Smooth muscle cell (in vitro differentiated cells): ENCODE measurements around the gene TACC3. TPM values are rescaled to one million over a fixed set of nuclear protein-coding genes. Genes with fewer than 3 reads are reported as not detected.

Source experiments
- DNase-seq: peaks from one replicate; lab custom pipeline; 2025; ENCODE audit not compliant: unreplicated experiment; lab: John Stamatoyannopoulos, UW
- H2AFZ ChIP-seq: fragments of 200-600 bp; sonication (generic); 2 replicates; pipeline ENCODE4 v1.6.0; 2016; ENCODE audit warnings: antibody characterized with exemption, low read depth, mild to moderate bottlenecking
- H3F3A ChIP-seq: fragments of 200-600 bp; sonication (generic); 2 replicates; pipeline ENCODE4 v1.6.0; 2017; ENCODE audit warnings: antibody characterized with exemption, low read depth
- H3K27ac ChIP-seq: fragments of 200-600 bp; sonication (generic); 2 replicates; pipeline ENCODE4 v1.5.1; 2016; ENCODE audit warnings: low read depth, mild to moderate bottlenecking
- H3K27me3 ChIP-seq: fragments of 200-600 bp; sonication (generic); 2 replicates; pipeline ENCODE4 v1.6.1; 2016; ENCODE audit warnings: low read depth, mild to moderate bottlenecking
- H3K36me3 ChIP-seq: fragments of 200-600 bp; sonication (generic); 2 replicates; pipeline ENCODE4 v1.5.1; 2016; ENCODE audit warnings: low read depth
- H3K4me1 ChIP-seq: fragments of 200-600 bp; sonication (generic); 2 replicates; pipeline ENCODE4 v1.5.1; 2016; ENCODE audit warnings: low read depth
- H3K4me2 ChIP-seq: fragments of 200-600 bp; sonication (generic); 2 replicates; pipeline ENCODE4 v1.6.0; 2016; ENCODE audit warnings: mild to moderate bottlenecking
- H3K4me3 ChIP-seq: fragments of 200-600 bp; sonication (generic); 2 replicates; pipeline ENCODE4 v1.5.1; 2016; ENCODE audit warnings: mild to moderate bottlenecking
- H3K79me2 ChIP-seq: fragments of 200-600 bp; sonication (generic); 2 replicates; pipeline ENCODE4 v1.6.0; 2016; ENCODE audit warnings: low read depth, mild to moderate bottlenecking
- H3K9ac ChIP-seq: fragments of 200-600 bp; sonication (generic); 2 replicates; pipeline ENCODE4 v1.6.0; 2016; ENCODE audit warnings: low read depth
- H3K9me3 ChIP-seq: fragments of 200-600 bp; sonication (generic); replicated peaks from 2 replicates; pipeline ENCODE4 v1.5.1; 2016; ENCODE audit warnings: low read depth
- H4K20me1 ChIP-seq: fragments of 200-600 bp; sonication (generic); 2 replicates; pipeline ENCODE4 v1.6.0; 2016; ENCODE audit warnings: low read depth
- WGBS: methylation state at CpG from one replicate; pipeline ENCODE4 v1.1.7; 2016; ENCODE audit warnings: low lambda C conversion rate; 5-methylcytosine and 5-hydroxymethylcytosine counted together
- polyA plus RNA-seq: library from polyadenylated mRNA; unstranded; fragments of >200 nt; fragmentation: Nextera tagmentation; extraction: Ambion mirVana; gene quantifications from 2 replicates; pipeline ENCODE4 v1.2.1, GENCODE V29; 2016
- total RNA-seq: library from RNA; depleted of rRNA; stranded (reverse); fragments of >200 nt; gene quantifications from 2 replicates; pipeline ENCODE4 v1.2.3, GENCODE V29; 2014
- TF ChIP-seq, protein P1 (sequence below): fragments of 200-600 bp; sonication (generic); IDR thresholded peaks from 2 replicates; pipeline ENCODE4 v1.5.1; 2017; ENCODE audit warnings: borderline replicate concordance, mild to moderate bottlenecking, antibody characterized with exemption; ENCODE audit not compliant: insufficient read depth, poor library complexity, severe bottlenecking

Gene TACC3
- total and polyA plus RNA-seq, 2 experiments from 2014 or later: 12.5 to 19.4 TPM

DNA sequence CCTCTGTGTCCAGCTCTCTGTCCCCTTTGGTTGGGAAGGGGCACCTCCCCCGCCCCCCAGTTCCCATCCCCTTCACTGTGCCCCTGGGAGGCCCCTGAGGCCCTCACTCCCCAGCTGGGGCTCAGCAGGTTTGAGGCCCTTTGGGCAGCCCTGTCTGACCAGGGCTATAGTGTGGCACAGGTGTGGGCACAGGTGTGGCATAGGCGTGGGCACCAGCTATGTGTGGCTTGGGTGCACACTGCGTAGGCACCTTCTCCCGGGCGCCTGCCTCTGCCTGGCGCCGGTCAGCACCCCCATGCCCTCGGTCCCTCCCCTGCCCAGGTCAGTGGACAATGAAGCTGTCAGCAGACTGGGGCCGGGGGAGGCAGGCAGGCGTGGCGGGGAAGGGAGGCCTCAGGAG is 64.3 kb downstream of the TACC3 start:
- Histone ChIP-seq H3K36me3 (no peaks in the 10 kb centered on the region), H3K9me3 (no peaks in the 10 kb centered on the region)
- DNase-seq: no peak

DNA sequence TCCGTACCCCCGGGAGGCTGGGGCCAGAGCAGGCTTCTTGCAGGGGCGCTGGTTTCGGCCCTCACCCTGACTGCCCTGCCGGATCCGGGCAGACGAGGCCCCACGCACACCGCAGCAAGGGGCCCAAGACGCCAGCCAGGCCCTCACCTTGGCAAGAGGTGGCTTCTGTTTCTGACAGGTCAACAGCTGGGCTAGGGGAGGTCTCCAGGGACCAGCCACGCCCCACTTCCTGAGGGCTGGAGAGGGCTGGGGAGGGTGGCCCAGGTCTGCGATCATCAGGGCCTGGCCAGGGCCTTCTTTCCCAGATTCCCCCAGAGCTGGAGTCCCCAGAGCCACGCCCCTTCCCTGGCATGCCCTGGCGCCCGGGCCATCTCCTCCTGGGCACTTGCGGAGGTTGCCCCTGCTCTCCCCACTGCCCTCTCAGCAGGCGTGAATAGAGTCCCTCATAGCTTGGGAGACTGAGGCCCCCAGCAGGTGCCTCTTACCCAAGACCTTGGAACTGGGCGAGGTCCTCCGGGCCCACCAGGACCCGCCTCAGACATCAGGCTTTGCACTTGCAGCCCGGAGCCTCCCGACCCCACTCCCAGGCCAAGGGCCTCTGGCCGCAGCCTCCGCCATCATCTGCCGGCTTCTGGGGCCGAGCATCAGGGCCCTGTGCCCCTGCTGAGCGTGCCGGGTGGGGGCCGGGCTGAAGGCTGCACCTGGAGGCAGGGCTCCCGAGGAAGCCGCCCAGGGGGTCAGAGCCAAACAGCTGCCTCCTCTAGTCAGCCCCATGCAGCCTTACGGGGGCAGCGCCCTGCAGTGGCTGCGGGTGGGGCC is 65.4 kb downstream of the TACC3 start:
- Histone ChIP-seq H3K36me3 (no peaks in the 10 kb centered on the region), H3K27me3 (no peaks in the 10 kb centered on the region), H3F3A (no peaks in the 10 kb centered on the region), H3K79me2 (no peaks in the 10 kb centered on the region), H3K4me3 (no peak overlapping the region), H3K4me1 (peaks cover 4% of the 10 kb centered on the region), H3K27ac (no peak overlapping the region), H2AFZ (no peak overlapping the region), H3K9ac (no peak overlapping the region), H4K20me1 (no peaks in the 10 kb centered on the region), H3K4me2 (no peak overlapping the region), H3K9me3 (no peaks in the 10 kb centered on the region)
- TF ChIP-seq, protein P1, sequence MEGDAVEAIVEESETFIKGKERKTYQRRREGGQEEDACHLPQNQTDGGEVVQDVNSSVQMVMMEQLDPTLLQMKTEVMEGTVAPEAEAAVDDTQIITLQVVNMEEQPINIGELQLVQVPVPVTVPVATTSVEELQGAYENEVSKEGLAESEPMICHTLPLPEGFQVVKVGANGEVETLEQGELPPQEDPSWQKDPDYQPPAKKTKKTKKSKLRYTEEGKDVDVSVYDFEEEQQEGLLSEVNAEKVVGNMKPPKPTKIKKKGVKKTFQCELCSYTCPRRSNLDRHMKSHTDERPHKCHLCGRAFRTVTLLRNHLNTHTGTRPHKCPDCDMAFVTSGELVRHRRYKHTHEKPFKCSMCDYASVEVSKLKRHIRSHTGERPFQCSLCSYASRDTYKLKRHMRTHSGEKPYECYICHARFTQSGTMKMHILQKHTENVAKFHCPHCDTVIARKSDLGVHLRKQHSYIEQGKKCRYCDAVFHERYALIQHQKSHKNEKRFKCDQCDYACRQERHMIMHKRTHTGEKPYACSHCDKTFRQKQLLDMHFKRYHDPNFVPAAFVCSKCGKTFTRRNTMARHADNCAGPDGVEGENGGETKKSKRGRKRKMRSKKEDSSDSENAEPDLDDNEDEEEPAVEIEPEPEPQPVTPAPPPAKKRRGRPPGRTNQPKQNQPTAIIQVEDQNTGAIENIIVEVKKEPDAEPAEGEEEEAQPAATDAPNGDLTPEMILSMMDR: no peak
- WGBS: 93% methylated on average over 27 of the region's 34 CpGs
- no peak for DNase-seq

More for the DNA sequence above, 64.3 kb downstream of the TACC3 start:
- Histone ChIP-seq H3K27ac (no peak overlapping the region), H3K4me3 (no peak overlapping the region), H3K79me2 (no peaks in the 10 kb centered on the region), H3K4me1 (peaks cover 4% of the 10 kb centered on the region), H2AFZ (peak overlapping the region; percentile 49), H3K9ac (no peak overlapping the region), H3K4me2 (no peak overlapping the region), H3F3A (no peaks in the 10 kb centered on the region), H4K20me1 (no peaks in the 10 kb centered on the region), H3K27me3 (no peaks in the 10 kb centered on the region)
- 87% methylated on average over 11 of the region's 11 CpGs for WGBS
- TF ChIP-seq, protein P1: no peak

DNA sequence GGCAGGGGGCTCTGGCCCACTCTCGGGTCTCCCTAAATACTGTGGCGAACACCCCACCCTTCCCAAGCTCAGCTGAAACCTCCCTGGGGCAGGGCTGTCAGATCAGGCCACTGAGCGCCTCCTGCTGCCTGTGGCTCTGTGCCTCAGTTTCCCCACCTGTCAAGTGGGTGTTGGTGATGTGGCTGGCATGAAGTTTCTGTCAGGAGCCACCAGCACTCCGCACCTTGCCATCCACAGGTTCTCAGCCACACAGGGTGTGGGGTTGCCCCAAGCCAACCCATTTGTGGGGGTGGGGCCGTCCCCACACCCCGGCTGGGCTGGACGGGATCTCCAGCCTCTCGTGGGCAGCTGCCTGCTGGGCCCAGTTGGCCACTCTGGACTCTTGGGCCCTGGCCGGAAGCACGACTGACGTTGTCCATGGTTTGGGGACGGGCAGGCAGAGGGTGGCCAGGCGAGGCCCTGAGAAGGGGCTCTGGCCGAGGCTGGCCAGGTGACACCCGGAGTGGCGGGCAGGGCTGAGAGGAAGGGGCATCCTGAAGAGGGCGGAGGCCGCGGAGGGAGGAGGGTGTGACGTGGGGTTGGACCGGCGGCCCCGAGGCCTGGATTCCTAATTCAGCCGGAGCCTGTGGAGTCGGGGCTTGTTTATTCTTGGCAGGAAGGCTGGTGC is 66.2 kb downstream of the TACC3 start:
- TF ChIP-seq, protein P1: no peak
- 67% methylated on average over 25 of the region's 25 CpGs for WGBS
- Histone ChIP-seq H3K79me2 (no peaks in the 10 kb centered on the region), H3F3A (no peaks in the 10 kb centered on the region), H3K9ac (no peak overlapping the region), H3K36me3 (no peaks in the 10 kb centered on the region), H3K4me2 (no peak overlapping the region), H3K27ac (no peak overlapping the region), H3K9me3 (no peaks in the 10 kb centered on the region), H4K20me1 (no peaks in the 10 kb centered on the region), H2AFZ (no peak overlapping the region), H3K4me1 (peaks cover 4% of the 10 kb centered on the region), H3K4me3 (no peak overlapping the region), H3K27me3 (no peaks in the 10 kb centered on the region)
- DNase-seq: no peak
